ENCODE data around the gene GTPBP3. TPM values are rescaled to one million over a fixed set of nuclear protein-coding genes. Genes with fewer than 3 reads are reported as not detected.
A peak's percentile ranks its signal among the peaks of the same experiment; 100 is the strongest.

Gene GTPBP3
- total RNA-seq, 4 donors from 2014 or later: 18.7 to 29.0 (median 25.2) TPM

DNA sequence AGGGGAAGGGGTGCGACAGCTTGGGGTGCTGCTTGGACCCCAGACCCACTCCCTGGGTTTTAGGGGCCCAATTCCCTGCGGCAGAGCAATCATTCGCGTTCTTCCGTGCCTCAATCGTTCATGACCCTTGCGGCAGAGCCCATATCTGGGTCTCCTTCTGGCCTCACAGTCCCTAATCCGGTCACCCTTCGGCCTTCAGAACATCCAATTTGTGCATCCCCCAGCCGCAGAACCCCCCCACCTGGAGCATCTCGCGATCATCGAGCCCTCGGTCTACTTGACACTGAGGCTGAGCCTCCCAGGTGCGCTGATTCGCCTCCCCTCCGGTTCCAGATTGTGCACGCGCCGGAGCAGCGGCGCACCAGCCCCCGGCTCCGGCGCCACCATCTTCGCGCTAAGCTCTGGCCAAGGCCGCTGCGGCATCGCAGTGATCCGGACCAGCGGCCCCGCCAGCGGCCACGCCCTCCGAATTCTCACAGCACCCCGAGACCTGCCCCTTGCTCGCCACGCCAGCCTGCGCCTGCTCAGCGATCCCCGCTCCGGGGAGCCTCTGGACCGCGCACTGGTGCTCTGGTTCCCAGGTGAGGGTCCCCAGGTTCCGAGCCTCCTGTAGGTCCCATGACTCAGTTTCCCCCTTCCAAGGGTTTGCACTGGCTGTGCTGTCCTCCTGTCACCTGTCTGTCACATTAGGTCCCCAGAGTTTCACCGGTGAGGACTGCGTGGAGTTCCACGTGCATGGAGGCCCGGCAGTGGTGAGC lies 501 bp downstream of the GTPBP3 start:
- Histone ChIP-seq H3K9me3 (no peaks in the 10 kb centered on the region), H3K36me3 (peaks cover 12% of the 10 kb centered on the region), H3K27me3 (no peaks in the 10 kb centered on the region), H3K4me1 (peaks cover 50% of the 10 kb centered on the region), H3K27ac (peak overlapping the region; percentile 91), H3K4me3 (peak overlapping the region; percentile 65)
- WGBS: 0% methylated on average over 5 of the region's 50 CpGs
- DNase-seq (ENCODE audit: low spot score in 2 of 2): peak in 1 of 2 donors; percentile 73
- TF ChIP-seq CTCF (IDR thresholded peaks at IDR 0.05): no peak
- TF ChIP-seq POLR2AphosphoS5 (IDR thresholded peaks at IDR 0.05): no peak

DNA sequence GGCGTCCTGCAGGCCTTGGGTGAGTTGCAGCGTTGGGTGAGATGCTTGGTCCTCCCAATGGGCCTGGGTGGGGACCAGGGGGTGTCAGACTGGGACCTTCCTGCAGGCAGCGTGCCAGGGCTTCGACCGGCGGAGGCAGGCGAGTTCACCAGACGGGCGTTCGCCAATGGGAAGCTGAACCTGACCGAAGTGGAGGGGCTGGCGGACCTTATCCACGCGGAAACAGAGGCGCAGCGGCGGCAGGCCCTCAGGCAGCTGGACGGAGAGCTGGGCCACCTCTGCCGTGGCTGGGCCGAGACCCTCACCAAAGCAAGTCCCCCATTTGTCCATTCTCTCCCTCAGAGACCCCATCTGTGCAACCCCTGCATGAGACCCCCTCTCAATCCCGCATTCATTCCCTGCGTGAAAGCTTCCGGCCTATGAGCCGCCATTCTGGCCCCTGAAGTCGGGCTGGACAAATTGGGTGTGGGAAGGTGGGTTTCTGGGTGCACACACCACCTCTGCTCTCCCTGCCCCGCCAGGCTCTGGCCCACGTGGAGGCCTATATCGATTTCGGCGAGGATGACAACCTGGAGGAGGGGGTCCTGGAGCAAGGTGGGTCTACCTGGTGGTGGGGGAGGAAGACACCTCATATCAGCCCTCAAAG lies 1.2 kb downstream of the GTPBP3 start:
- Histone ChIP-seq H3K27ac (no peak overlapping the region), H3K9me3 (no peaks in the 10 kb centered on the region), H3K4me3 (peak overlapping the region; percentile 65), H3K27me3 (no peaks in the 10 kb centered on the region), H3K36me3 (peaks cover 12% of the 10 kb centered on the region), H3K4me1 (peaks cover 46% of the 10 kb centered on the region)
- TF ChIP-seq CTCF (IDR thresholded peaks at IDR 0.05) (no peak), POLR2A (IDR thresholded peaks at IDR 0.05) (no peak)
- WGBS: 89% methylated on average over 19 of the region's 30 CpGs
- peak in 1 of 2 donors; percentile 74 for DNase-seq (ENCODE audit: low spot score in 2 of 2)

- H3K9me3 ChIP-seq: no peaks in the 10 kb centered on the region
- peak in 1 of 2 donors; percentile 74 for DNase-seq (ENCODE audit: low spot score in 2 of 2)
- H3K36me3 ChIP-seq: peaks cover 12% of the 10 kb centered on the region
- no peak overlapping the region for H3K27ac ChIP-seq
- H3K4me3 ChIP-seq: no peak overlapping the region
- H3K4me1 ChIP-seq: peaks cover 39% of the 10 kb centered on the region
- no peaks in the 10 kb centered on the region for H3K27me3 ChIP-seq
- WGBS: 85% methylated on average over 33 of the region's 34 CpGs
- no peak for TF ChIP-seq EP300 (IDR thresholded peaks at IDR 0.05)
- TF ChIP-seq POLR2A (IDR thresholded peaks at IDR 0.05): no peak
- TF ChIP-seq CTCF (IDR thresholded peaks at IDR 0.05): no peak
- TF ChIP-seq POLR2AphosphoS5 (IDR thresholded peaks at IDR 0.05): no peak
These were observed 1.9 kb downstream of the GTPBP3 start for GRCh38 chr19:17339088-17339741.

DNA sequence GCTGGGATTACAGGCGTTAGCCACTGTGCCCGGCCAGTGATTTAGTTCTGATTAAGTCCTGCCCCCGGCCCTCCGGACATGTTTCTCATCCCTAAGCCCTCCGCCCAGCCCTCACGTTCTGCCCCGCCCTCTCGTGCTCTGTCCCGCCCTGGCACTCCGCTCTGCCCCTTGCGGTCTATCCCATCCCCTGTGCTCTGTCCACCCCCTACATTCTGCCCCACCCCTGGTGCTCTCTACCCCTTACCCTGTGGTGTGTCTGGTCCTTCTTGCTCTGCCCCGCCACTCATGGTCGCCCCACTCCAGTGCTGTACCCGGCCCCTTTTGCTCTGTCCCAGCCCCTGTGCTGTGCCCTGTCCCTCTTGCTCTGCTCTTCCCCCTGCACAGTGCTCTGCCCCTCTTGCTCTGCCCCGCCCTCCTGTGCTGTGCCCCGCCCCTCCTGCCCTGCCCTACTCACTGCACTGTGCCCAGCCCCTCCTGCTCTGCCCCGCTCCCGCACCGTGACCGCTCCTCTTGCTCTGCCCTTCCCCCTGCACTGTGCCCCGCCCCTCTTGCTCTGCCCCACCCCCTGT lies 3.0 kb downstream of the GTPBP3 start:
- H3K4me1 ChIP-seq: peaks cover 32% of the 10 kb centered on the region

More for the DNA sequence above, 3.0 kb downstream of the GTPBP3 start:
- H3K4me3 ChIP-seq: no peak overlapping the region
- H3K27me3 ChIP-seq: no peaks in the 10 kb centered on the region
- TF ChIP-seq POLR2AphosphoS5 (IDR thresholded peaks at IDR 0.05) (no peak), EP300 (IDR thresholded peaks at IDR 0.05) (no peak), POLR2A (IDR thresholded peaks at IDR 0.05) (no peak), CTCF (IDR thresholded peaks at IDR 0.05) (no peak)
- no peaks in the 10 kb centered on the region for H3K9me3 ChIP-seq
- peaks cover 12% of the 10 kb centered on the region for H3K36me3 ChIP-seq
- no peak overlapping the region for H3K27ac ChIP-seq
- peak in 1 of 2 donors; percentile 67 for DNase-seq (ENCODE audit: low spot score in 2 of 2)
- 56% methylated on average over 21 of the region's 21 CpGs for WGBS
